Psoas muscle (tissue), 8 donors: ENCODE data around the gene FDXACB1. TPM values are rescaled to one million over a fixed set of nuclear protein-coding genes. Genes with fewer than 3 reads are reported as not detected.

Experiments used
- ATAC-seq, 4 donors: fragments of 200-7000 bp; cut with Tn5 transposase; one replicate each; pipeline ENCODE4 v1.9.1; 2020; ENCODE audit warnings: moderate library complexity in 3 of 4, mild to moderate bottlenecking in 2 of 4
- DNase-seq, 2 donors: peaks; one replicate each; pipeline ENCODE4 v3.0.0-alpha.2; 2020
- H3K27ac ChIP-seq: fragments of 200-600 bp; one replicate; pipeline ENCODE4 v1.8.0; 2022
- H3K27me3 ChIP-seq, 3 donors: fragments of 200-600 bp in 1 of 3; one replicate each; pipeline versions ENCODE4 v1.6.1 to v1.8.0; 2013 to 2022; ENCODE audit warnings: low read length in 2 of 3, mild to moderate bottlenecking in 2 of 3, moderate library complexity in 1 of 3; ENCODE audit not compliant: insufficient read depth in 3 of 3
- H3K36me3 ChIP-seq, 2 donors: fragments of 200-600 bp in 1 of 2; one replicate each; pipeline versions ENCODE4 v1.6.1 to v1.8.0; 2013 to 2022; ENCODE audit warnings: low read depth in 1 of 2, mild to moderate bottlenecking in 1 of 2, moderate library complexity in 1 of 2; ENCODE audit not compliant: insufficient read depth in 1 of 2
- H3K4me1 ChIP-seq: fragments of 200-600 bp; one replicate; pipeline ENCODE4 v1.8.0; 2022
- H3K4me3 ChIP-seq: fragments of 200-600 bp; one replicate; pipeline ENCODE4 v1.8.0; 2022; ENCODE audit warnings: mild to moderate bottlenecking
- H3K9me3 ChIP-seq: fragments of 200-600 bp; one replicate; pipeline ENCODE4 v1.8.0; 2022
- WGBS, 3 donors: extraction: QIAGEN DNeasy Blood & Tissue Kit; methylation state at CpG; one replicate each; pipeline versions ENCODE4 v1.1.6 to v1.1.7; 2013; 5-methylcytosine and 5-hydroxymethylcytosine counted together
- intact Hi-C, 2 donors: fragments of 100-400 bp; cut with DNase I; formaldehyde crosslinking; loops; one replicate each; pipeline versions ENCODE4 v1.11.0 to v1.14.2; 2022
- long read RNA-seq, 2 donors: library from polyadenylated mRNA; unstranded; transcript quantifications; one replicate each; pipeline ENCODE4 v2.0.0, GENCODE V29; 2021
- polyA plus RNA-seq, 3 donors: library from polyadenylated mRNA; stranded (reverse); fragments of 200-250 nt; gene quantifications; one replicate each; pipeline ENCODE4 v1.2.3, GENCODE V29; 2013
- total RNA-seq, 4 donors: library from RNA; stranded (reverse); fragmentation: NEBNext Ultra II Directional in 2 of 4; extraction: Animal tissue kit (Norgen Biotek cat#: 25700) in 2 of 4; gene quantifications; one replicate each; pipeline versions ENCODE4 v1.2.1 to v1.2.4, GENCODE V29; 2021 to 2023
- TF ChIP-seq, protein P1 (sequence below): fragments of 200-600 bp; IDR thresholded peaks from one replicate; pipeline ENCODE4 v1.8.0; 2022; ENCODE audit warnings: antibody characterized with exemption
- donor health status: healthy with polysubstance abuse.
- donor health status: DM: no; HTN: no; CAD: no; lungs with moderate emphysema.
- donor health status: Bipolar disorder and iron deficiency.
- donor health status: healthy.
- donor health status: DM: yes; HTN: yes; CAD: no.
- donor health status: DM: no; HTN: no; CAD: no.
- donor health status: DM: no; HTN: no; CAD: no.
- donor health status: DM: yes; HTN: yes; CAD: no.

The FDXACB1 gene, protein sequence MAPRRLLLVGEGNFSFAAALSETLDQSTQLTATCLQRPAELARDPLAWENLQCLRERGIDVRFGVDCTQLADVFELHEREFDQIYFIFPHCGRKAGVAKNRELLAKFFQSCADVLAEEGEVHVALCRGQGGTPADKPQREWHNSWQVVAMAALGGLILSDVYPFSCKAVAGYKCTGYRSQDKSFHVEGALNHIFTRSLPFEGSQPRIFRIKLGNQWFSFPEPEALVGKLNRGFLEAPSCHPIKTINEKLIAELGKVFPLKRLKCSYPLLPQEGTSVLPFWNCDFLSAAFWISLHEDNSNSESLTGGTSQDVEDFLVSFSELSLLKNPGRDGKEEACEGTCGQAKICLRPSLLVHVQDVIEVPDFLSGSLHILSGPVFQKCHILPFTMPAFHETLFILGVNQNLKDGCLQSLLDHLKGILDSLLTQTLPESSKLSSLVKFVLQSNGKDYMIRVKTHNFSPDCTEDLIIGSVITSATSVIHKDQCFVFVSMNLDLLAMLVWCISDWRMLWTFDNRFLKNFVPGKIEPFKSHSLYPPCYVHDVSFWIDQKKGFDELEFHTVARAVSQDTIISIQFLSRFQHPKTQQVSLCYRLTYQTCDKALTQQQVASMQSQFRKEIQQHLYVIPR
- under 1 TPM; 0.65 to 0.99 (median 0.85) TPM for total RNA-seq
- polyA plus RNA-seq, result 1 to 10 TPM in 1 of 3 donors, under 1 TPM in 2; 0.45 to 1.1 (median 0.57) TPM
- long read RNA-seq, donor 1, partial matches to known transcripts, result 0 of 2 reads
- long read RNA-seq, donor 1, other reads (novel, unspliced or antisense), result 1 of 2 reads
- long read RNA-seq, donor 2, partial matches to known transcripts, result 0 of 1 reads
- long read RNA-seq, donor 2, other reads (novel, unspliced or antisense), result 0 of 1 reads

DNA sequence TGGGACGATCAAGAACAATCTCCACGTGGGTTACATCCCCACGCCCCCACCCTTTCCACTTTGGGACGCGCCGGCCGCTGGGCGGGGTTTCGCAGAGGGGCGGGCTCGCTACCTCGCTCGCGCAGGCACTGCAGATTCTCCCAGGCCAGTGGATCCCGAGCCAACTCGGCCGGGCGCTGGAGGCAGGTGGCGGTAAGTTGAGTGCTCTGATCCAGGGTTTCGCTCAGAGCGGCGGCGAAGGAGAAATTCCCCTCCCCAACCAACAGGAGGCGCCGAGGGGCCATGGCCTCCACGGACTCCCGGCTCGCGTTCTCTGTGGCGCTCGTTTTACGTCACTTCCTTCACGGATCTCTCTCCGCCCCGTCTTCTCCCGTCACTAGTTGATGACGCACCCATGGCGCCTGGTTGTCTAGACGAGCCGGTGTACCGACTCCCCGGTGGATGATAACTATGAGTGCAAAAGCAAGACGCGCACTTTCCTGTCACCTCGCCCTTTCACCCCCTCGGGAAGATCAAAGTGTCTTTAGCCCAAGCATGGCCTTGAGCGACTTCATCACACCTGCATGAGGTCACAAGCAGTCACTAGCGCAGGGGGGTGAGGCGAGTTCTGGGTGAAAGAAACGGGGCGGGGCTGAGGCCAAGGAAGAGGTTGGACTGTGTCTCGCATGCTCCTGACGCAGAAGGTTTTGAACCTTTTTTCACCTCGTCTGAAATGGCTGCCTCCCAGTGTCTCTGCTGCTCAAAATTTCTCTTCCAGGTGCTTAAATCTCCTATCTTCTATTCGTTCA is at the start of gene FDXACB1, which contains the start of gene CFAP68:
FDXACB1 (minus strand) TSS at position 317 of the 788 bp plus-strand sequence; CDS start at position 284, 33 bp downstream.
CFAP68 (plus strand) TSS at position 693 of the 788 bp plus-strand sequence; CDS start at position 713, 20 bp downstream.
- Histone ChIP-seq H3K27ac (peak within 1 kb of the TSS; percentile 94), H3K9me3 (no peaks in the 10 kb centered on the region), H3K4me3 (peak within 1 kb of the TSS; percentile 70), H3K4me1 (peaks cover 4% of the 10 kb centered on the region), H3K36me3 (peaks cover 0 to 7% of the 10 kb centered on the region in 2 donors), H3K27me3 (no peaks in the 10 kb centered on the region)
- ATAC-seq (peak; percentile 93 to 94 (median 94)), DNase-seq (peak; percentile 94 to 98)
- intact Hi-C loops, result loop anchor here (5.0 kb wide), 4 partner anchors 33 to 103 kb away; partner anchors contain the start of genes CRYAB (in 2 of the 2) and HSPB2 (in 2 of the 2)
- TF ChIP-seq, protein P1, sequence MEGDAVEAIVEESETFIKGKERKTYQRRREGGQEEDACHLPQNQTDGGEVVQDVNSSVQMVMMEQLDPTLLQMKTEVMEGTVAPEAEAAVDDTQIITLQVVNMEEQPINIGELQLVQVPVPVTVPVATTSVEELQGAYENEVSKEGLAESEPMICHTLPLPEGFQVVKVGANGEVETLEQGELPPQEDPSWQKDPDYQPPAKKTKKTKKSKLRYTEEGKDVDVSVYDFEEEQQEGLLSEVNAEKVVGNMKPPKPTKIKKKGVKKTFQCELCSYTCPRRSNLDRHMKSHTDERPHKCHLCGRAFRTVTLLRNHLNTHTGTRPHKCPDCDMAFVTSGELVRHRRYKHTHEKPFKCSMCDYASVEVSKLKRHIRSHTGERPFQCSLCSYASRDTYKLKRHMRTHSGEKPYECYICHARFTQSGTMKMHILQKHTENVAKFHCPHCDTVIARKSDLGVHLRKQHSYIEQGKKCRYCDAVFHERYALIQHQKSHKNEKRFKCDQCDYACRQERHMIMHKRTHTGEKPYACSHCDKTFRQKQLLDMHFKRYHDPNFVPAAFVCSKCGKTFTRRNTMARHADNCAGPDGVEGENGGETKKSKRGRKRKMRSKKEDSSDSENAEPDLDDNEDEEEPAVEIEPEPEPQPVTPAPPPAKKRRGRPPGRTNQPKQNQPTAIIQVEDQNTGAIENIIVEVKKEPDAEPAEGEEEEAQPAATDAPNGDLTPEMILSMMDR, result peak; percentile 95
- WGBS, 3 donors, result 0% methylated on average over 50 to 55 of the region's 55 CpGs

DNA sequence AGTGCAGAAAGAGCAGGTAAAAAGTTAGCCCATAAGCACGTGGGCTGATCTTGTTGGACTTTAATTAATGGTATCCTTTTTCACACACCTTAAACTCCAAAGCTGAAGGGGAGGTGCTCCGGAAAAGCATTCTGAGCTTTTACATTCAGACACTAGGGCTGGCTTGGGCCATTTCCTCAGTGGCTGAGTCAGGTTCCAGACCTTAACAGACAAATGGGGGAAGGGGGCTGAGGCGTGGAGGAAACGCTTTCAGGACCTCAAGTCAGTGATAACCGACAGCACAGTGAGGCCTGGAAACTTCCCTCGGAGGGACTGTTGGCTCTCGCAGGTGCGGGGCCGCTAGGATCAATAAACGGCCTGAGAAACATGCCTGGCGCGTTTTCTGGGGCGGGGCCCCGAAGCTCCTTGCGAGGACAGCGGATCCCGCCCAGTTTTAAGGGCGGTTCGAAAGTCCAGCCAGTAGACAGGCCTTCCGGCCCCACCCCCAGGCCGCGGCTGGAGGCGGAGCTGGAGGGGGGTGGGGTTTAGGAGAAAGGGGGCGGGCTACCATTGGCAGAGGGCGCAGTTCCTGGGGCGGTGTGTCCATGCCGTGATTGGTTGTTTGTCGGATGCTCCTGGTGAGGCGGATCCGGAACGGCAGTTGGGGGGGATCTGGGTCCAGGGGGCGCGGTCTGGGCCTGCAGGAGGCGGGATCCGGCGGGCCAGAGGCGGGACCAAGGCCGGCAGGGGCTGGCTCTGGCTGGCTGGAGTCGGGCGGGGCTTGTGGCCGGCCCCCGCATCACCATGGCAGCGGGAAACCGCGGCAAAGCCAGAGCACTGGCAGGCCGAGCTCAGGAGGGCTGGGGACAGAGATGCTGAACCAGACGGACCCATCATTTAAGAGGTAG is 47.8 kb upstream of the FDXACB1 start:
- no peaks in the 10 kb centered on the region for H3K27me3 ChIP-seq
- ATAC-seq (peak; percentile 88 to 91 (median 89)), DNase-seq (peak; percentile 95 to 99)
- H3K9me3 ChIP-seq, result no peaks in the 10 kb centered on the region
- TF ChIP-seq, protein P1, result no peak
- intact Hi-C loops, result loop anchor here in 1 of 2 donors (5.0 kb wide), 2 partner anchors 49 to 161 kb away; partner anchors contain the start of genes CFAP68, FDXACB1, SDHD and TIMM8B
- H3K4me1 ChIP-seq, result peaks cover 41% of the 10 kb centered on the region
- 1% methylated on average over 40 to 47 of the region's 47 CpGs for WGBS, 3 donors
- no peaks in the 10 kb centered on the region for H3K36me3 ChIP-seq
- peak overlapping the region; percentile 91 for H3K27ac ChIP-seq
- H3K4me3 ChIP-seq, result peak overlapping the region; percentile 63

DNA sequence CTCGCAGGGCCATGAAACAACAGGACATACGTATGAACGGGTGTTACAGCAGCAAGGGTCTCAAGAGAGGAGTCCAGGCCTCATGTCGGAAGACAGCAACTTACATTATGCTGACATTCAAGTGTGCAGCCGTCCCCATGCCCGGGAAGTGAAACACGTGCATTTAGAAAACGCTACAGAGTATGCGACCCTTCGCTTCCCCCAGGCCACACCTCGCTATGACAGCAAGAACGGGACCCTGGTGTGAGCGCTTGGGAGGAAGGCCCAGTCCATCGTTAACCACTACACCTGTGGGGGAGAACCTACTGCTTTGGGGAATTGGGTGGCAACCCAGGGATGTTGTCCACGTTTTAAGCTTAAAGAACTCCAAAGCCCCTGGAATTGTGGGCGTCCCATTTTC is 47.0 kb upstream of the FDXACB1 start:
- no peaks in the 10 kb centered on the region for H3K27me3 ChIP-seq
- peak overlapping the region; percentile 63 for H3K4me3 ChIP-seq
- ATAC-seq (no peak), DNase-seq (peak in 1 of 2 donors; percentile 55)
- peaks cover 49% of the 10 kb centered on the region for H3K4me1 ChIP-seq
- H3K27ac ChIP-seq, result peak overlapping the region; percentile 91
- TF ChIP-seq, protein P1, result no peak
- no peaks in the 10 kb centered on the region for H3K36me3 ChIP-seq
- intact Hi-C loops, result loop anchor here in 1 of 2 donors (5.0 kb wide), 2 partner anchors 49 to 161 kb away; partner anchors contain the start of genes CFAP68, FDXACB1, SDHD and TIMM8B
- 77 to 86% (median 81%) methylated on average over 16 of the region's 16 CpGs for WGBS, 3 donors
- no peaks in the 10 kb centered on the region for H3K9me3 ChIP-seq
